DMS53 (cell line): ENCODE measurements around the gene NANOS1.

ENCODE experiments used
- DNase-seq: peaks from one replicate; lab custom pipeline; 2025; lab: John Stamatoyannopoulos, UW

NANOS1 gene

GRCh38 chr10:119029613-119030420 is at the start of gene NANOS1:
Gene NANOS1 (plus strand): TSS chr10:119029714. CDS start chr10:119029802, 88 bp downstream.
- DNase-seq: no peak

GRCh38 chr10:118980135-118980865 is 49.2 kb upstream of the NANOS1 start:
- DNase-seq: no peak

- no peak for DNase-seq
Observed at GRCh38 chr10:118980870-118981269, 48.6 kb upstream of the NANOS1 start.

GRCh38 chr10:118981946-118982345 is 47.6 kb upstream of the NANOS1 start:
- DNase-seq: no peak

- DNase-seq: no peak
Observed at GRCh38 chr10:118982366-118982765, 47.1 kb upstream of the NANOS1 start.

- DNase-seq: no peak
Observed at GRCh38 chr10:118983263-118983662, 46.3 kb upstream of the NANOS1 start.

- no peak for DNase-seq
Observed at GRCh38 chr10:118985576-118985975, 43.9 kb upstream of the NANOS1 start.

GRCh38 chr10:118986815-118987790 is 42.4 kb upstream of the NANOS1 start:
- no peak for DNase-seq

GRCh38 chr10:118990326-118990725 is 39.2 kb upstream of the NANOS1 start:
- no peak for DNase-seq

GRCh38 chr10:118992496-118992895 is 37.0 kb upstream of the NANOS1 start:
- no peak for DNase-seq

GRCh38 chr10:118993214-118993613 is 36.3 kb upstream of the NANOS1 start:
- DNase-seq: no peak

- no peak for DNase-seq
Observed at GRCh38 chr10:118994321-118994720, 35.2 kb upstream of the NANOS1 start.

GRCh38 chr10:118995739-118996138 is 33.8 kb upstream of the NANOS1 start:
- no peak for DNase-seq

GRCh38 chr10:118997379-118997778 is 32.1 kb upstream of the NANOS1 start:
- no peak for DNase-seq

- DNase-seq: no peak
Observed at GRCh38 chr10:118998183-118998582, 31.3 kb upstream of the NANOS1 start.

GRCh38 chr10:119001717-119002500 is 27.6 kb upstream of the NANOS1 start:
- DNase-seq: no peak

- DNase-seq: no peak
Observed at GRCh38 chr10:119003572-119004289, 25.8 kb upstream of the NANOS1 start.

- no peak for DNase-seq
Observed at GRCh38 chr10:119005362-119006043, 24.0 kb upstream of the NANOS1 start.

- DNase-seq: peak; percentile 82
Observed at GRCh38 chr10:119006451-119007210, 22.9 kb upstream of the NANOS1 start.
